Hepatocyte (in vitro differentiated cells): ENCODE data around the gene MAST2. TPM values are rescaled to one million over a fixed set of nuclear protein-coding genes. Genes with fewer than 3 reads are reported as not detected.

Experiments used
- DNase-seq: peaks from one replicate; pipeline ENCODE4 v3.0.0-alpha.2; 2016; ENCODE audit warnings: low spot score
- H2AFZ ChIP-seq: fragments of 200-600 bp; sonication (generic); 2 replicates; pipeline ENCODE4 v1.6.0; 2016; ENCODE audit warnings: antibody characterized with exemption, mild to moderate bottlenecking
- H3K27ac ChIP-seq: fragments of 200-600 bp; sonication (generic); 2 replicates; pipeline ENCODE4 v1.5.1; 2016; ENCODE audit warnings: mild to moderate bottlenecking
- H3K27me3 ChIP-seq: fragments of 200-600 bp; sonication (generic); 2 replicates; pipeline ENCODE4 v1.6.1; 2016
- H3K36me3 ChIP-seq: fragments of 200-600 bp; sonication (generic); replicated peaks from 2 replicates; pipeline ENCODE4 v1.5.1; 2016; ENCODE audit warnings: low read depth; ENCODE audit not compliant: insufficient read depth
- H3K4me1 ChIP-seq: fragments of 200-600 bp; sonication (generic); 2 replicates; pipeline ENCODE4 v1.5.1; 2016; ENCODE audit warnings: mild to moderate bottlenecking, moderate library complexity; ENCODE audit not compliant: insufficient read depth
- H3K4me2 ChIP-seq: fragments of 200-600 bp; sonication (generic); 2 replicates; pipeline ENCODE4 v1.6.0; 2016
- H3K4me3 ChIP-seq: fragments of 200-600 bp; sonication (generic); 2 replicates; pipeline ENCODE4 v1.5.1; 2016; ENCODE audit warnings: mild to moderate bottlenecking
- H3K79me2 ChIP-seq: fragments of 200-600 bp; sonication (generic); 2 replicates; pipeline ENCODE4 v1.6.0; 2017; ENCODE audit warnings: mild to moderate bottlenecking
- H3K9me2 ChIP-seq: fragments of 200-600 bp; sonication (generic); replicated peaks from 2 replicates; pipeline ENCODE4 v1.6.0; 2017; ENCODE audit warnings: mild to moderate bottlenecking; ENCODE audit not compliant: insufficient read depth
- H3K9me3 ChIP-seq: fragments of 200-600 bp; sonication (generic); 2 replicates; pipeline ENCODE4 v1.5.1; 2016; ENCODE audit warnings: low read depth, mild to moderate bottlenecking
- H4K20me1 ChIP-seq: fragments of 200-600 bp; sonication (generic); 2 replicates; pipeline ENCODE4 v1.6.0; 2016; ENCODE audit warnings: mild to moderate bottlenecking; ENCODE audit not compliant: insufficient read depth, poor library complexity, severe bottlenecking
- CTCF ChIP-seq: fragments of 200-600 bp; sonication (generic); IDR thresholded peaks from 2 replicates; pipeline ENCODE4 v1.5.1; 2016; ENCODE audit warnings: antibody characterized with exemption, mild to moderate bottlenecking; ENCODE audit not compliant: poor library complexity
- EZH2 ChIP-seq: fragments of 200-600 bp; sonication (generic); IDR thresholded peaks from 2 replicates; pipeline ENCODE4 v1.6.1; 2016; ENCODE audit warnings: antibody characterized with exemption, mild to moderate bottlenecking, borderline replicate concordance
- EZH2phosphoT487 ChIP-seq: fragments of 200-600 bp; sonication (generic); IDR thresholded peaks from one replicate; pipeline ENCODE4 v1.6.1; 2018; ENCODE audit warnings: antibody characterized with exemption, mild to moderate bottlenecking, low read depth, moderate library complexity; ENCODE audit not compliant: unreplicated experiment, severe bottlenecking
- WGBS: methylation state at CpG from one replicate; pipeline ENCODE4 v1.1.6; 2016; ENCODE audit warnings: low lambda C conversion rate; ENCODE audit errors: missing lambda C conversion rate; 5-methylcytosine and 5-hydroxymethylcytosine counted together
- polyA plus RNA-seq: library from polyadenylated mRNA; unstranded; fragments of >200 nt; fragmentation: Nextera tagmentation; extraction: Ambion mirVana; gene quantifications from 2 replicates; pipeline ENCODE4 v1.2.1, GENCODE V29; 2016
- total RNA-seq: library from RNA; depleted of rRNA; stranded (reverse); fragments of >200 nt; gene quantifications from 2 replicates; pipeline ENCODE4 v1.2.3, GENCODE V29; 2014

Gene MAST2
- total and polyA plus RNA-seq, 2 experiments from 2014 or later, result 25.8 to 33.5 TPM

GRCh38 chr1:45785583-45785982 lies 17.8 kb upstream of the MAST2 start:
- Histone ChIP-seq H3K9me3 (no peaks in the 10 kb centered on the region), H3K36me3 (no peaks in the 10 kb centered on the region), H3K9me2 (no peaks in the 10 kb centered on the region), H4K20me1 (no peaks in the 10 kb centered on the region), H3K79me2 (no peaks in the 10 kb centered on the region), H3K4me1 (no peaks in the 10 kb centered on the region), H3K4me2 (no peak overlapping the region), H2AFZ (no peak overlapping the region), H3K4me3 (no peak overlapping the region), H3K27ac (no peak overlapping the region), H3K27me3 (no peaks in the 10 kb centered on the region)
- no peak for TF ChIP-seq EZH2
- no peak for TF ChIP-seq CTCF
- no peak for DNase-seq
- 87% methylated on average over 4 of the region's 4 CpGs for WGBS

- H3K4me2 ChIP-seq, result no peak overlapping the region
- no peaks in the 10 kb centered on the region for H3K79me2 ChIP-seq
- H3K36me3 ChIP-seq, result no peaks in the 10 kb centered on the region
- H3K27me3 ChIP-seq, result no peaks in the 10 kb centered on the region
- no peak for DNase-seq
- H3K4me3 ChIP-seq, result no peak overlapping the region
- no peaks in the 10 kb centered on the region for H3K4me1 ChIP-seq
- TF ChIP-seq EZH2phosphoT487 (no peak), EZH2 (no peak), CTCF (no peak)
- H4K20me1 ChIP-seq, result no peaks in the 10 kb centered on the region
- H3K27ac ChIP-seq, result no peak overlapping the region
- H3K9me2 ChIP-seq, result no peaks in the 10 kb centered on the region
- no peak overlapping the region for H2AFZ ChIP-seq
- 83% methylated on average over 4 of the region's 4 CpGs for WGBS
- no peaks in the 10 kb centered on the region for H3K9me3 ChIP-seq
These were observed 15.5 kb upstream of the MAST2 start for GRCh38 chr1:45787905-45788304.

GRCh38 chr1:45789601-45790000 lies 13.8 kb upstream of the MAST2 start:
- H4K20me1 ChIP-seq, result no peaks in the 10 kb centered on the region
- H3K4me3 ChIP-seq, result no peak overlapping the region
- 76% methylated on average over 2 of the region's 2 CpGs for WGBS
- H3K9me3 ChIP-seq, result no peaks in the 10 kb centered on the region
- H3K4me1 ChIP-seq, result no peaks in the 10 kb centered on the region
- H3K36me3 ChIP-seq, result no peaks in the 10 kb centered on the region
- no peaks in the 10 kb centered on the region for H3K27me3 ChIP-seq
- H3K27ac ChIP-seq, result no peak overlapping the region
- H2AFZ ChIP-seq, result no peak overlapping the region
- no peak for DNase-seq
- no peaks in the 10 kb centered on the region for H3K79me2 ChIP-seq
- H3K9me2 ChIP-seq, result no peaks in the 10 kb centered on the region
- no peak for TF ChIP-seq CTCF
- TF ChIP-seq EZH2, result no peak
- H3K4me2 ChIP-seq, result no peak overlapping the region

- TF ChIP-seq CTCF (no peak), EZH2 (no peak), EZH2phosphoT487 (no peak)
- Histone ChIP-seq H3K4me1 (no peaks in the 10 kb centered on the region), H2AFZ (no peak overlapping the region), H4K20me1 (no peaks in the 10 kb centered on the region), H3K36me3 (no peaks in the 10 kb centered on the region), H3K4me2 (no peak overlapping the region), H3K9me2 (no peaks in the 10 kb centered on the region), H3K4me3 (no peak overlapping the region), H3K27me3 (no peaks in the 10 kb centered on the region), H3K79me2 (no peaks in the 10 kb centered on the region), H3K9me3 (no peaks in the 10 kb centered on the region), H3K27ac (no peak overlapping the region)
- WGBS, result 90% methylated on average over 4 of the region's 4 CpGs
- no peak for DNase-seq
These were observed 10.7 kb upstream of the MAST2 start for GRCh38 chr1:45792744-45793143.
